IMR-90 (cell line): ENCODE measurements around the gene IL12A. TPM values are rescaled to one million over a fixed set of nuclear protein-coding genes. Genes with fewer than 3 reads are reported as not detected.
A peak's percentile ranks its signal among the peaks of the same experiment; 100 is the strongest.

ENCODE experiments used
- ATAC-seq: fragments of 200-7000 bp; cut with Tn5 transposase; 2 replicates; pipeline ENCODE4 v1.9.1; 2020; ENCODE audit warnings: low read depth, mild to moderate bottlenecking, moderate library complexity
- BruUV-seq: library from RNA; stranded (reverse); fragments of 400-500 nt; replicated peaks from 2 replicates; lab custom pipeline; 2021; lab: Mats Ljungman, UMichigan
- CTCF ChIA-PET: fragments of 300-600 bp; formaldehyde crosslinking; extraction: SDS; loops from one replicate; lab custom pipeline; 2021; ENCODE audit warnings: antibody characterized with exemption; lab: Yijun Ruan, JAX
- POLR2A ChIA-PET: fragments of 300-600 bp; sonication (Branson Sonifier 250); formaldehyde crosslinking; loops from one replicate; lab custom pipeline; 2022; ENCODE audit warnings: antibody characterized with exemption; ENCODE audit not compliant: unreplicated experiment; lab: Charles Lee
- DNase-seq: peaks from one replicate; pipeline ENCODE4 v3.0.0; 2013
- H2AFZ ChIP-seq: replicated peaks from 2 replicates; pipeline ENCODE3; 2013; ENCODE audit warnings: low read length, mild to moderate bottlenecking; ENCODE audit not compliant: poor library complexity
- H2AK5ac ChIP-seq: 2 replicates; pipeline ENCODE4 v1.6.1; 2013; ENCODE audit warnings: low read depth, low read length, inconsistent platforms
- H2AK9ac ChIP-seq: replicated peaks from 2 replicates; pipeline ENCODE3; 2013; ENCODE audit warnings: mild to moderate bottlenecking, low read depth, low read length, moderate library complexity; ENCODE audit not compliant: poor library complexity
- H2BK120ac ChIP-seq: 2 replicates; pipeline ENCODE4 v1.6.1; 2013; ENCODE audit warnings: low read depth, low read length, inconsistent platforms
- H2BK15ac ChIP-seq: 3 replicates; pipeline ENCODE4 v1.6.1; 2013; ENCODE audit warnings: low read depth, low read length, inconsistent platforms
- H2BK20ac ChIP-seq: 2 replicates; pipeline ENCODE4 v1.6.1; 2013; ENCODE audit warnings: low read depth, mild to moderate bottlenecking, inconsistent platforms, low read length, moderate library complexity
- H2BK5ac ChIP-seq: 2 replicates; pipeline ENCODE4 v1.6.1; 2013; ENCODE audit warnings: mild to moderate bottlenecking, low read depth, low read length, inconsistent platforms; ENCODE audit not compliant: poor library complexity, severe bottlenecking
- H3K14ac ChIP-seq: replicated peaks from 2 replicates; pipeline ENCODE4 v1.6.1; 2013; ENCODE audit warnings: low read depth, low read length, inconsistent platforms
- H3K18ac ChIP-seq: 2 replicates; pipeline ENCODE4 v1.6.1; 2013; ENCODE audit warnings: low read depth, low read length, control low read depth
- H3K23ac ChIP-seq: 2 replicates; pipeline ENCODE4 v1.6.1; 2013; ENCODE audit warnings: low read depth, low read length, inconsistent platforms
- H3K27ac ChIP-seq: 2 replicates; pipeline ENCODE4 v1.5.1; 2013; ENCODE audit warnings: mild to moderate bottlenecking, control low read depth, low read length; ENCODE audit not compliant: insufficient read depth
- H3K27me3 ChIP-seq: 2 replicates; pipeline ENCODE4 v1.6.1; 2013; ENCODE audit warnings: low read length; ENCODE audit not compliant: control insufficient read depth, insufficient read depth
- H3K36me3 ChIP-seq: 2 replicates; pipeline ENCODE4 v1.6.1; 2013; ENCODE audit warnings: low read length, mixed read lengths; ENCODE audit not compliant: control insufficient read depth, insufficient read depth
- H3K4ac ChIP-seq: 2 replicates; pipeline ENCODE4 v1.6.1; 2013; ENCODE audit warnings: low read depth, low read length, inconsistent platforms
- H3K4me1 ChIP-seq: 2 replicates; pipeline ENCODE4 v1.6.1; 2013; ENCODE audit warnings: low read length, mixed read lengths; ENCODE audit not compliant: control insufficient read depth, insufficient read depth
- H3K4me2 ChIP-seq: 2 replicates; pipeline ENCODE4 v1.6.1; 2013; ENCODE audit warnings: low read depth, mild to moderate bottlenecking, control low read depth, low read length, moderate library complexity
- H3K4me3 ChIP-seq: 2 replicates; pipeline ENCODE4 v1.5.1; 2013; ENCODE audit warnings: low read depth, mild to moderate bottlenecking, control low read depth, low read length, moderate library complexity; ENCODE audit not compliant: insufficient read depth
- H3K56ac ChIP-seq: 2 replicates; pipeline ENCODE4 v1.6.1; 2013; ENCODE audit warnings: low read length, inconsistent platforms; ENCODE audit not compliant: insufficient read depth; ENCODE audit errors: extremely low read depth
- H3K79me1 ChIP-seq, 2 experiments: 2 replicates each; pipeline ENCODE4 v1.6.1; 2013; ENCODE audit warnings: low read length in 2 of 2, inconsistent platforms in 1 of 2, low read depth in 1 of 2
- H3K9ac ChIP-seq: 2 replicates; pipeline ENCODE4 v1.6.1; 2013; ENCODE audit warnings: low read depth, low read length, control low read depth
- H3K9me1 ChIP-seq: 2 replicates; pipeline ENCODE4 v1.6.1; 2013; ENCODE audit warnings: low read length, inconsistent platforms; ENCODE audit not compliant: insufficient read depth
- H3K9me3 ChIP-seq: 2 replicates; pipeline ENCODE4 v1.6.1; 2013; ENCODE audit warnings: low read length; ENCODE audit not compliant: control insufficient read depth, insufficient read depth
- H4K20me1 ChIP-seq: 2 replicates; pipeline ENCODE4 v1.6.1; 2013; ENCODE audit warnings: low read length, inconsistent platforms; ENCODE audit not compliant: insufficient read depth
- H4K5ac ChIP-seq: 2 replicates; pipeline ENCODE4 v1.6.1; 2013; ENCODE audit warnings: mild to moderate bottlenecking, low read depth, low read length, control low read depth
- H4K8ac ChIP-seq, 2 experiments: 2 replicates each; pipeline ENCODE4 v1.6.1; 2013; ENCODE audit warnings: low read depth in 2 of 2, low read length in 2 of 2, control low read depth in 1 of 2, inconsistent platforms in 1 of 2
- H4K91ac ChIP-seq: 2 replicates; pipeline ENCODE4 v1.6.1; 2013; ENCODE audit warnings: low read depth, low read length, inconsistent platforms; ENCODE audit not compliant: insufficient read depth
- BHLHE40 ChIP-seq: fragments of 150-350 bp; IDR thresholded peaks from 2 replicates; pipeline ENCODE4 v1.6.1; 2016; ENCODE audit warnings: mild to moderate bottlenecking, low read depth, low read length
- CEBPB ChIP-seq: IDR thresholded peaks from 2 replicates; pipeline ENCODE4 v1.6.1; 2012; ENCODE audit warnings: low read depth, low read length, improper control_type of control experiment
- CHD1 ChIP-seq: IDR thresholded peaks from 2 replicates; pipeline ENCODE4 v1.6.1; 2012; ENCODE audit warnings: low read depth, low read length, improper control_type of control experiment
- CTCF ChIP-seq: conservative IDR thresholded peaks from 2 replicates; pipeline ENCODE4 v1.5.1; 2012; ENCODE audit warnings: mild to moderate bottlenecking, low read depth, low read length, improper control_type of control experiment
- FOS ChIP-seq: fragments of 150-350 bp; IDR thresholded peaks from 2 replicates; pipeline ENCODE4 v1.6.1; 2016; ENCODE audit warnings: low read depth, low read length
- MAFK ChIP-seq: IDR thresholded peaks from 2 replicates; pipeline ENCODE4 v1.6.1; 2012; ENCODE audit warnings: low read depth, low read length, improper control_type of control experiment
- MAZ ChIP-seq: IDR thresholded peaks from 2 replicates; pipeline ENCODE4 v1.6.1; 2012; ENCODE audit warnings: low read depth, mild to moderate bottlenecking, low read length, improper control_type of control experiment, moderate library complexity, borderline replicate concordance
- MXI1 ChIP-seq: IDR thresholded peaks from 2 replicates; pipeline ENCODE4 v1.6.1; 2012; ENCODE audit warnings: low read depth, mild to moderate bottlenecking, low read length, moderate library complexity, borderline replicate concordance
- POLR2A ChIP-seq: IDR thresholded peaks from 2 replicates; pipeline ENCODE4 v1.6.1; 2012; ENCODE audit warnings: mild to moderate bottlenecking, low read depth, low read length
- RAD21 ChIP-seq: IDR thresholded peaks from 2 replicates; pipeline ENCODE4 v1.6.1; 2012; ENCODE audit warnings: low read length, improper control_type of control experiment
- RCOR1 ChIP-seq: IDR thresholded peaks from 2 replicates; pipeline ENCODE4 v1.6.1; 2012; ENCODE audit warnings: mild to moderate bottlenecking, low read length, improper control_type of control experiment; ENCODE audit not compliant: insufficient replicate concordance
- RFX5 ChIP-seq: IDR thresholded peaks from 2 replicates; pipeline ENCODE4 v1.8.0; 2012; ENCODE audit warnings: low read depth, mild to moderate bottlenecking, low read length, moderate library complexity
- SMC3 ChIP-seq: fragments of 150-350 bp; IDR thresholded peaks from 2 replicates; pipeline ENCODE4 v1.6.1; 2016; ENCODE audit warnings: low read depth, mild to moderate bottlenecking, antibody characterized with exemption, low read length, moderate library complexity
- USF2 ChIP-seq: fragments of 150-350 bp; IDR thresholded peaks from 2 replicates; pipeline ENCODE4 v1.6.1; 2017; ENCODE audit warnings: mild to moderate bottlenecking, antibody characterized with exemption, low read length, low read depth
- WGBS, 2 experiments: methylation state at CpG; one replicate each; pipeline versions ENCODE4 v1.1.5 to v1.1.7; 2013; ENCODE audit warnings: missing lambda C conversion rate in 2 of 2; ENCODE audit not compliant: insufficient read length in 1 of 2; ENCODE audit errors: extremely low coverage in 2 of 2; 5-methylcytosine and 5-hydroxymethylcytosine counted together
- dilution Hi-C: fragments of 300-500 bp; cut with HindIII; formaldehyde crosslinking; loops from one replicate; pipeline ENCODE4 v1.14.3; 2018; ENCODE audit warnings: low sequenced_read_pairs; ENCODE audit not compliant: unreplicated experiment
- in situ Hi-C: fragments of 300-500 bp; cut with MboI; formaldehyde crosslinking; loops from 3 replicates; pipeline ENCODE4 v1.14.3; 2019; ENCODE audit warnings: low sequenced_read_pairs, inconsistent platforms, mixed read lengths
- intact Hi-C: fragments of 100-400 bp; cut with micrococcal nuclease; formaldehyde crosslinking; loops from 2 replicates; pipeline ENCODE4 v1.10.0; 2022
- polyA plus RNA-seq, 3 experiments: library from polyadenylated mRNA; depleted of rRNA; stranded (reverse); fragments of >200 nt; gene quantifications; 2 replicates each; pipeline ENCODE4 v1.2.3, GENCODE V29; 2012; ENCODE audit warnings: low replicate concordance in 1 of 3
- total RNA-seq: library from RNA; depleted of rRNA; stranded (reverse); fragments of >200 nt; gene quantifications from 2 replicates; pipeline ENCODE4 v1.2.3, GENCODE V29; 2012

The IL12A gene
- total and polyA plus RNA-seq, 2 of the 4 experiments (the other 2 are of a cell fraction), result 0.90 to 2.9 TPM

GRCh38 chr3:159941038-159942000, 47.3 kb upstream of the IL12A start:
- H3K14ac ChIP-seq, result peak overlapping the region; percentile 12
- no CpG with 5 or more reads among the region's 6 CpGs for WGBS, 2 experiments
- H2BK5ac ChIP-seq, result peak overlapping the region; percentile 40
- H3K4me3 ChIP-seq, result no peak overlapping the region
- H4K5ac ChIP-seq, result peak overlapping the region; percentile 36; the same call in 1 of the 2 replicates
- no peak overlapping the region for H3K27ac ChIP-seq
- H3K18ac ChIP-seq, result peak overlapping the region; percentile 75; the same call in 1 of the 2 replicates
- ChIA-PET CTCF (no interaction called here), POLR2A (no interaction called here)
- peak overlapping the region; percentile 59; the same call in 1 of the 2 replicates for H2BK20ac ChIP-seq
- H3K9ac ChIP-seq, result no peak overlapping the region
- DNase-seq (peak; percentile 16), ATAC-seq (peak; percentile 13; the same call in 1 of the 2 replicates)
- no peaks in the 10 kb centered on the region for H3K27me3 ChIP-seq
- H3K36me3 ChIP-seq, result no peaks in the 10 kb centered on the region
- H2BK15ac ChIP-seq, result peak overlapping the region; percentile 16; the same call in 1 of the 3 replicates
- H4K20me1 ChIP-seq, result no peaks in the 10 kb centered on the region
- H2BK120ac ChIP-seq, result peak overlapping the region; percentile 49; the same call in 1 of the 2 replicates
- no peak overlapping the region for H3K56ac ChIP-seq
- H3K4me2 ChIP-seq, result no peak overlapping the region
- H3K4me1 ChIP-seq, result peaks cover 13% of the 10 kb centered on the region
- H3K9me3 ChIP-seq, result no peaks in the 10 kb centered on the region
- BruUV-seq, result no TSS peak
- intact Hi-C loops, result no loop called here
- H4K8ac ChIP-seq, result peak overlapping the region in 1 of 2 experiments; percentile 60; a peak in 1 of 4 replicates
- H3K79me1 ChIP-seq, result no peaks in the 10 kb centered on the region
- H3K23ac ChIP-seq, result no peak overlapping the region; the same call in 1 of the 2 replicates
- H4K91ac ChIP-seq, result no peak overlapping the region
- in situ Hi-C loops, result no loop called here
- H2AK5ac ChIP-seq, result peak overlapping the region; percentile 61
- H2AK9ac ChIP-seq, result no peak overlapping the region
- no peaks in the 10 kb centered on the region; the same call in 1 of the 2 replicates for H3K9me1 ChIP-seq
- peak overlapping the region; percentile 38; the same call in 1 of the 2 replicates for H3K4ac ChIP-seq
- dilution Hi-C loops, result no loop called here
- no peak overlapping the region for H2AFZ ChIP-seq
- TF ChIP-seq RAD21 (no peak), MAZ (no peak), MAFK (no peak), MXI1 (no peak), BHLHE40 (no peak), CTCF (no peak), CEBPB (no peak), POLR2A (no peak), RFX5 (no peak), FOS (no peak), USF2 (no peak), CHD1 (no peak), SMC3 (no peak), RCOR1 (no peak)
